Thymus (tissue), 11 donors: ENCODE data around the gene MACC1. TPM values are rescaled to one million over a fixed set of nuclear protein-coding genes. Genes with fewer than 3 reads are reported as not detected.
"Not testable (repeated sequence)": the region's sequence is repeated elsewhere in the genome, so short reads cannot be mapped to it uniquely, and the experiment has no call there.

ENCODE experiments used
- DNase-seq, 9 donors: peaks; one replicate each; pipeline ENCODE4 v3.0.0-alpha.2; 2013; ENCODE audit warnings: low spot score in 9 of 9, low read depth in 6 of 9, missing footprints in 1 of 9
- H3K27ac ChIP-seq, 2 donors: one replicate each; pipeline ENCODE4 v1.5.1; 2013; ENCODE audit warnings: control low read depth in 1 of 2, low read depth in 1 of 2, low read length in 1 of 2, mild to moderate bottlenecking in 1 of 2, moderate library complexity in 1 of 2
- H3K27me3 ChIP-seq, 2 donors: one replicate each; pipeline ENCODE4 v1.5.1; 2013; ENCODE audit warnings: low read length in 1 of 2; ENCODE audit not compliant: control insufficient read depth in 2 of 2, insufficient read depth in 1 of 2
- H3K36me3 ChIP-seq, 2 donors: one replicate each; pipeline ENCODE4 v1.5.1; 2013; ENCODE audit warnings: low read length in 1 of 2, mild to moderate bottlenecking in 1 of 2, moderate library complexity in 1 of 2; ENCODE audit not compliant: control insufficient read depth in 2 of 2, insufficient read depth in 2 of 2
- H3K4me1 ChIP-seq, 2 donors: one replicate each; pipeline ENCODE4 v1.5.1; 2013; ENCODE audit warnings: low read length in 2 of 2; ENCODE audit not compliant: control insufficient read depth in 2 of 2, insufficient read depth in 2 of 2
- H3K4me3 ChIP-seq, 2 donors: one replicate each; pipeline ENCODE4 v1.5.1; 2013; ENCODE audit warnings: low read length in 2 of 2, control low read depth in 1 of 2, mild to moderate bottlenecking in 1 of 2
- H3K9me3 ChIP-seq, 2 donors: one replicate each; pipeline ENCODE4 v1.5.1; 2013; ENCODE audit warnings: low read length in 1 of 2, mild to moderate bottlenecking in 1 of 2; ENCODE audit not compliant: control insufficient read depth in 2 of 2, insufficient read depth in 1 of 2
- WGBS: extraction: QIAGEN DNeasy Blood & Tissue Kit; methylation state at CpG from one replicate; pipeline ENCODE4 v1.1.7; 2013; 5-methylcytosine and 5-hydroxymethylcytosine counted together
- polyA plus RNA-seq: library from polyadenylated mRNA; stranded (reverse); fragments of 200-250 nt; gene quantifications from one replicate; pipeline ENCODE4 v1.2.3, GENCODE V29; 2013
- total RNA-seq: library from RNA; stranded (reverse); fragments of 120-200 nt; gene quantifications from one replicate; pipeline ENCODE4 v1.2.4, GENCODE V29; 2013
- donor health status: healthy.

MACC1 gene
- total and polyA plus RNA-seq, 2 donors = 0.84 to 2.2 TPM

GRCh38 chr7:20216406-20217036 lies 663 bp downstream of the MACC1 start:
- H3K27ac ChIP-seq = no peak overlapping the region
- H3K4me1 ChIP-seq = peaks cover 2 to 19% of the 10 kb centered on the region in 2 donors
- no peaks in the 10 kb centered on the region for H3K9me3 ChIP-seq
- WGBS = 61% methylated on average over 1 of the region's 1 CpG
- no peak overlapping the region for H3K4me3 ChIP-seq
- DNase-seq = no peak
- no peaks in the 10 kb centered on the region for H3K27me3 ChIP-seq
- H3K36me3 ChIP-seq = no peaks in the 10 kb centered on the region

GRCh38 chr7:20214921-20215669 lies 2.1 kb downstream of the MACC1 start:
- Histone ChIP-seq H3K27me3 (no peaks in the 10 kb centered on the region), H3K4me1 (peaks cover 2 to 19% of the 10 kb centered on the region in 2 donors), H3K9me3 (no peaks in the 10 kb centered on the region), H3K27ac (no peak overlapping the region), H3K36me3 (no peaks in the 10 kb centered on the region), H3K4me3 (no peak overlapping the region)
- no peak for DNase-seq
- WGBS = 96% methylated on average over 3 of the region's 3 CpGs

- no peak overlapping the region for H3K4me3 ChIP-seq
- peaks cover 0 to 3% of the 10 kb centered on the region in 2 donors for H3K9me3 ChIP-seq
- H3K27ac ChIP-seq = no peak overlapping the region
- no peaks in the 10 kb centered on the region for H3K27me3 ChIP-seq
- H3K4me1 ChIP-seq = peaks cover 0 to 9% of the 10 kb centered on the region in 2 donors
- no peak for DNase-seq
- no peaks in the 10 kb centered on the region for H3K36me3 ChIP-seq
- WGBS = over 99% methylated on average over 2 of the region's 2 CpGs
Measured at GRCh38 chr7:20214132-20214531, 3.1 kb downstream of the MACC1 start.

- WGBS = 93% methylated on average over 1 of the region's 1 CpG
Measured at GRCh38 chr7:20213378-20213777, 3.8 kb downstream of the MACC1 start.

GRCh38 chr7:20211376-20211775 lies 5.8 kb downstream of the MACC1 start:
- DNase-seq = no peak
- H3K27me3 ChIP-seq = no peaks in the 10 kb centered on the region
- WGBS = 95% methylated on average over 3 of the region's 3 CpGs
- no peaks in the 10 kb centered on the region for H3K36me3 ChIP-seq
- no peak overlapping the region for H3K27ac ChIP-seq
- no peak overlapping the region for H3K4me3 ChIP-seq
- H3K4me1 ChIP-seq = no peaks in the 10 kb centered on the region
- H3K9me3 ChIP-seq = peaks cover 0 to 10% of the 10 kb centered on the region in 2 donors

More at GRCh38 chr7:20213378-20213777, 3.8 kb downstream of the MACC1 start:
- Histone ChIP-seq H3K27ac (no peak overlapping the region), H3K4me3 (no peak overlapping the region), H3K4me1 (peaks cover 0 to 7% of the 10 kb centered on the region in 2 donors), H3K9me3 (peaks cover 0 to 10% of the 10 kb centered on the region in 2 donors), H3K27me3 (no peaks in the 10 kb centered on the region), H3K36me3 (no peaks in the 10 kb centered on the region)
- DNase-seq = no peak

GRCh38 chr7:20208651-20209307 lies 8.4 kb downstream of the MACC1 start:
- peaks cover 0 to 10% of the 10 kb centered on the region in 2 donors for H3K9me3 ChIP-seq

GRCh38 chr7:20207811-20208210 lies 9.4 kb downstream of the MACC1 start:
- WGBS = 98% methylated on average over 2 of the region's 2 CpGs
- H3K4me1 ChIP-seq, H3K36me3 ChIP-seq, H3K27ac ChIP-seq, DNase-seq, H3K27me3 ChIP-seq, H3K4me3 ChIP-seq, H3K9me3 ChIP-seq: not testable (repeated sequence)

More at GRCh38 chr7:20208651-20209307, 8.4 kb downstream of the MACC1 start:
- no peaks in the 10 kb centered on the region for H3K36me3 ChIP-seq
- no peak overlapping the region for H3K4me3 ChIP-seq
- DNase-seq = no peak
- 98% methylated on average over 6 of the region's 6 CpGs for WGBS
- H3K4me1 ChIP-seq = no peaks in the 10 kb centered on the region
- H3K27me3 ChIP-seq = no peaks in the 10 kb centered on the region
- H3K27ac ChIP-seq = no peak overlapping the region

- no peak overlapping the region for H3K27ac ChIP-seq
- 95% methylated on average over 2 of the region's 2 CpGs for WGBS
- no peak overlapping the region for H3K4me3 ChIP-seq
- H3K27me3 ChIP-seq = no peaks in the 10 kb centered on the region
- peaks cover 0 to 10% of the 10 kb centered on the region in 2 donors for H3K9me3 ChIP-seq
- DNase-seq = no peak
- no peaks in the 10 kb centered on the region for H3K36me3 ChIP-seq
- H3K4me1 ChIP-seq = peaks cover 0 to 3% of the 10 kb centered on the region in 2 donors
Measured at GRCh38 chr7:20206104-20206896, 10.9 kb downstream of the MACC1 start.
